ENCODE measurements around the gene PRKX. TPM values are rescaled to one million over a fixed set of nuclear protein-coding genes. Genes with fewer than 3 reads are reported as not detected.
A peak's percentile ranks its signal among the peaks of the same experiment; 100 is the strongest.
"Not testable (repeated sequence)": the region's sequence is repeated elsewhere in the genome, so short reads cannot be mapped to it uniquely, and the experiment has no call there.

Gene PRKX
- total RNA-seq, 1 donor from 2014 or later = 15.3 TPM

DNA sequence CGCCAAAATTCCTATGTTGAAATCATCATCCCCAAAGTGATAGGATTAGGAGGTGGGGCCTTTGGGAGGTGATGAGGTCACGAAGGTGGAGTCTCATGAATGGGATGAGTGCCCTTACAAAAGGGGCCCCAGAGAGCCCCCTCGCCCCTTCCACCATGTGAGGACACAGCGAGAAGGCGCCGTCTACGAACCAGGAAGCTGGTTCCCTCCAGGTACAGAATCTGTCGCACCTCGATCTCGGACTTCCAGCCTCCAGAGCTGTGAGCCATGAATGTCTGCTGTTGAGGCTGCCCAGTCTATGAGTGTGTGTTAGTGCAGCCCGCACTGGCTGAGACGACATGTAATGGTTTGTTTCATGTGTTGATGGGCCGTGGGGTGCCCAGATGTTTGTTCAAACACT, 60.3 kb downstream of the PRKX start:
- DNase-seq = no peak

DNA sequence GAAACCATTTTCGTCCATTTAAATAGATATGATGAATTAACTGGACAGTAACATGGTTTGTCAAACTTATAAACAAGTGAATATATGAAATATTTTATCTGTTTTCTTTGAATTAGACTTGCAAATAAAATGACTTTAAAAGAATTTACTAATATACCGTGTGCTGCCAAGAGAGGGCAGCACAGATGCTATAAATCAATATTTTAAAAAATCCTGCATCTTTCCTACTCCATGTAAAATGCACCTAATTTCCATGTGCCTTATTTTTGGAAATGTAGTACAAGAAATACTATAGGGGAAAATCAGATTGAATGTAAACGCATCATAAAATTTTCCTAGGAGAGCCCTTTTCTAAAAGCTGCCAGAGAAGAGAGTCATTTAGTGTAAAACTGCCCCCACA, 62.2 kb downstream of the PRKX start:
- DNase-seq = no peak

DNA sequence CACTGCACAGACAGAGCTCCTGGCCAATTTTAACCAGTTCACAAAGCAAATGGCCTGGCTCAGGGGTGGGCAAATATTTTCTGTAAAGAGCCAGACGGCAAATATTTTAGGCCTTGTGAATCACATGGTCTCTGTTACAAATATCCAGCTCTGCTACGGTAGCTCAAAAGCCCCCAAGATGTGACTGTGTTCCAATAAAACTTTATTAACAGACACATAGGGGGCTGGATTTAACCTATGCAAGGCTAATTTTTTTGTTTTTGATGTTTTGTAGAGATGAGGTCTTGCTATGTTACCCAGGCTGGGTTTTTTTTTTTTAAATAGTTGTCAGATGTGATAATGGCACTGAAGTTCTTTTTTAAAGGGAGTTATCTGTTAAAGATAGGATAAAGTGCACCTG, 65.4 kb downstream of the PRKX start:
- no peak for DNase-seq

DNA sequence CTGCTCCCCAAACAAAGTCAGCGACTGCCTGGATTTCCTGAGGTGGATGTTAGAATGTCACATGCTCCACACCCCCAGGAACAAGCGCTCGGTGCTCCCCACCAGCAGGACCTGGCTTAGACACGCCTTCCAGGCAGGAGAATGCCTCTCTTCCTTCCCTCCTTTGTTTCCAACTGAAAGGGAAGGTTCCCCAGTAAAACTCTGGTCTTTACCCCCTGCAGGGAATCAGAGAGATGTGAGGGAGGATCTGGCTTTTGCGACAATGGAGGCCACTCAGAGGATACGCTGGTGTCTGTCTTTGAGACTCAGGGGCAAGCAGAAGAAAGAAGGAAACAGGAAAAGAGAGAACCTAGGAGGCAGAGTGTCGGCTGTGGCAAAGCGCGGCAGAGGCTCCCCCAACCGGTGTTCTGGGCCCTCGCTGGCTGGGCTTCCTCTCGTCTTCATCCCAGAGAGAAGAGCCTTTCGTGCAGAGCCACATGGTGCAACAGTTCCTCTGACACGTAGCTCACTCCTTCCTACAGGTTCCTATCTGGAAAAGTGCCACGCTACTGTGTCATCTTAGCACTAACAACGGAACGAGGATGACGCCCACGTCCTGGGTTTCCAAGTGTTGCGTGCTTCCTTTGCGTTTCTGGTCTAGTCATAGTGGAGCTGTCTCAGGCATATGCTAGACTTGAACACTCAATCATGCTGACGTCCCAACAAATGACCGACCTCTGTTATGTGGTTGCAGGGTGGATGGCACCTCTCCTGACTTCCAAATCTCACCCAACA, 73.4 kb downstream of the PRKX start:
- not testable (repeated sequence) for DNase-seq

DNA sequence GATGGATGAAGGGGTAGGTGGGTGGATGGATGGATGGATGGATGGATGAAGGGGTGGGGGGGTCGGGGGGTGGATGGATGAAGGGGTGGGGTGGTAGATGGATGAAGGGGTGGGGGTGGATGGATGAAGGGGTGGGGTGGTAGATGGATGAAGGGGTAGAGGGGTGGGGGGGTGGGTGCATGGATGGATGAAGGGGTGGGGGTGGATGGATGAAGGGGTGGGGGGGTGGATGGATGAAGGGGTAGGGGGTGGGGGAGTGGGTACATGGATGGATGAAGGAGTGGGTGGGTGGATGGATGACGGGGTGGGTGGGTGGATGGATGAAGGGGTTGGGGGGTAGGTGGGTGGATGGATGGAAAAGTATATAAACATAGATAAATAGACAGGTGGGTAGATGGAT, 74.2 kb downstream of the PRKX start:
- DNase-seq = no peak

DNA sequence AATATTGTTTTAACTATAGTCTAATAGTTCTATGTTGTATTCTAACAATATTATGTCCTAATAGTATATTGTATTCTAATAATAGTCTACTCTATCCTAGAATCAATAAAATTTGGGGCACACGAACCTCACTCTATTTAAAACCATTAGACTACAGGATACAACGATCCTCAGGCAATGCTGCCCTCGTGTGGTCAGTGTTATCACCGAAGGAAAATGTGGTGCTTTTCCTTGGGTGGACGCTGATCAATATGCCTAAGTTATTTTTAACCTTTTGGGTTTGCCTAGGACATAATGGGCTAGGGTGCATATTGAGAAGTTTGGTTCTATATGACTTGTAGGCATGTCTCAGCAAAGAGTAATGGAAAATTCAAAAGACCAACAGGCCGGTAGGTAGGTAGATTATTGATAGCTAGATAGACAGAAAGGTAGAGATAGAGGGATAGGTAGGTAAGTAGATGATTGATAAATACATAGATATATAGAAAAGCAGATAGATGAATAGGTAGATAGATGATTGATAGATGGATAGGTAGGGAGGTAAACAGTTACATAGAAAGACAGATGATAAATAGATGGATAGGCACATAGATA, 75.1 kb downstream of the PRKX start:
- DNase-seq = peak; percentile 0

DNA sequence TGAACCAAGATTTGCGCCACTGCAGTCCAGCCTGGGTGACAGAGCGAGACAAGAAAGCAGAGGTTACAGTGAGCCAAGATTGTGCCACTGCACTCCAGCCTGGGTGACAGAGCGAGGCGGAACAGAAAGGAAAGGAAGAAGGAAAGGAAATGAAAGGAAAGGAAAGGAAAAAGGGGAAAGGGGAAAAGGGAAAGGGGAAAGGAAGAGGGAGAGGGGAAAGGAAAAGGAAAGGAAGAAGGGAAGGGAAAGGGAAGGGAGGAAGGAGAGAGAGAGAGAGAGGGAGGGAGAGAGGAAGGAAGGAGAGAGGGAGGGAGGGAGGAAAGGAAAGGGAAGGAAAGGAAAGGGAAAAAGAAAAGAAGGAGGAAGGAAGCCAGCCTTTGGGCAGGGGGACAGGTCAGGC, 76.6 kb downstream of the PRKX start:
- no peak for DNase-seq

DNA sequence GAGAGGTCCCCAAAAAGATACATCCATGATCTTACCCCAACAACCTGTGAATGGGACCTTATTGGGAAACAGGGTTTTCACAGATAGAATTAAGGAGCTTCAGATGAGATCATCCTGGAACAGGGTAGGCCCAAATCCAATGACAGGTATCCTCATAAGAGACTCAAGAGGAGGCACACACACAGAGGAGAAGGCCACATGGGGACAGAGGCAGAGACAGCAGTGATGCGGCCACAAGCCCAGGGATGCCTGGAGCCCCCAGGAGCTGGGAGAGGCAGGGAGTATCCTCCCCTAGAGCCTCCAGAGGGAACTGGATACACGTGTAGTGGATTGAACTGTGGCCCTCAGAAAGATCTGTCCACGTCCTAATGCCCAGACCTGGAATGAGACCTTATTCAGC, 82.3 kb downstream of the PRKX start:
- no peak for DNase-seq

DNA sequence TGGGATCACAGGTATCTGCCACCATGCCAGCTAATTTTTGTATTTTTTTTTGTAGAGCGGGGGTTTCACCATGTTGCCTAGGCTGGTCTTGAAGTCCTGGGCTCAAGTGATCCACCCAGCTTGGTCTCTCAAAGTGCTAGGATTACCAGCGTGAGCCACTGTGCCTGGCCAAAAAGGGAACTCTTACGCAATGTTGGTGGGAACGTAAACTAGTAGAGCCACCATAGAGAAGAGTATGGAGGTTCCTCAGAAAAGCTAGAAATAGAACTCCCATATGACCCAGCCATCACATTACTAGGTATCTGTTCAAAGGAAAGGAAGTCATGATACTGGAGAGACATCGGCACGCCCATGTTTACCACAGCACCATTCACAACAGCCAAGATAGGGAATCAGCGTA, 85.9 kb downstream of the PRKX start:
- no peak for DNase-seq

DNA sequence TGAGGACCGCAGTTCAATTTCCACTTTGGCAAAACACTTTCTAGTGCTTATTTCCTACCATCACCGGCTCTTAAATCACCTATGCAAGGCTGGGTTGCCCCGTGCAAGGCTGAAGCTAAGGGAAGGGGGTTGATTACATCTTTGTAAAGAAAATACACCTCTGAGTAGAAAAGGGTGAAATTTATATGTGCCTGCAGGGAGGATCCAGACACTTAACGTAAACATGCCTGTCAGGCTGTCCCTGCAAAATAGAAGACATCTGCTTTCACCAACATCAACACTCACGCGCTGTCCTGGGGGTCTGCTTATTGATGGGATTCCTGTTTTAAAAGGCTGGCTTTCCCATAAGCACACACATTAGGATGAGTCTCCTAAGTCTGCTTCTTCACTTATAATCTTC, 92.0 kb downstream of the PRKX start:
- DNase-seq = no peak

DNA sequence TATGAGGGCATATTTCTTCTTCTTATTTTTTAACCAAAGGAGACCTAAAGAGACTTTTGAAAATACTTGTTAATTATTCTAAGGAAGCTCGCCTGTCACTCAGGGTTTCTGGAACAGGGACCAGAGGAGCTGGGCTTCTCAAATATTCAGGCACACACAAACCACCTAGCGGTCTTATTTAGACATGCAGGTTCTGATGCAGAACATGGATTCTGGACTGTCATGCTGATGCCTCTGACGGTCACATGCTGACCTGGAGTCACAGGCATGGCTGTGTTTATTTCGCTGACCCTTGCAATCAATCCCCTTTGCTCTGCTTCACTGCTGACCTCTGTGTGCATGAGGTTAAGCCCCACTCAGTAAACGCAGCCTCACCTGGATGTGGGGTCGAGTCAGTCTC, 101.7 kb downstream of the PRKX start:
- not testable (repeated sequence) for DNase-seq

DNA sequence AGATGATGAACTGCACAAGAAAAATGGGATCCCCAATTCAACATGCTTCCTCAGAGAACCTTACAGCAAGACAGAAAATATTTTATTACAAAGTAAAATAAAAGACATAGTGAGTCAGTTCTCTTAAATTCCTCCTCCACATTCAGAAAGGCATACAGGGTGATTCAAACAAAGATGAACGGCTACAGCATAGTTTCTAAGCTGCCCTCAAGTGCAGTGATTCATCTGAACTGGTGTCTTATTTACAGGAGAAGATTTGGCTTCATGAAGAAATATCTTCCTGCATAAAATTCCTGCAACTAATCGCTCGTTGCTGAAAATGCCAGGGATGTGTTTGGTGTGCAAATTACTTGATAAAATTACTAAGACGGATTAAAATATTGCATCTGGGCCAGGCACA, 103.6 kb downstream of the PRKX start:
- DNase-seq = no peak

DNA sequence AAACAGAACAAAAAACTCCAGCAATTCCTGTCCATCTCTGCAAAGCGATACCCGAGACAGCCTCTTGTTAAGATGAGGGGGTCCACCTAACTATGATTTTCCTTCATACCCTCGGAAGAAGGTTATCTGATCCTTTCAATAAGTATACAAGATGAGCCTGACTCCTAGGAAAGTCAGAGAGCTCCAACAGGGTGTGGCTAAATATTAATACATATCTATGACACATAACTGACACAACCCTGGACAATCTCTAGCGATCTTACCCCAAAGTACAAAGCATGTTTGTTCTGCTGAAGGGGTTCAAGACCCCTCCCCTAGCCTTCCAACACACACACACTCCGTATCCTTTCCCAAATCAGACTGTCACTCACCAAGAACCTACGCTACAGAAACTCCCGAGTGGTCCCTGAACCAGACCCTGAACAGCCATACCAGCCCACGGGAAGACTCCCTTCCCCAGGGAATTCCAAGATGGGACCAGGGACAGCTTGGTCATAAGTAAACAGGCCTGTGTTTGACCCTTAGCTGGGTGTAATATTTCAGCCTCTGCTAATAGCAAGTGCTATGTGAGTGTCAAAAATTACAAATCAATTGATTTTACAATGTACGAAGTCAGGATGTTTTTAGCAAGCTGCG, 110.3 kb downstream of the PRKX start:
- no peak for DNase-seq

DNA sequence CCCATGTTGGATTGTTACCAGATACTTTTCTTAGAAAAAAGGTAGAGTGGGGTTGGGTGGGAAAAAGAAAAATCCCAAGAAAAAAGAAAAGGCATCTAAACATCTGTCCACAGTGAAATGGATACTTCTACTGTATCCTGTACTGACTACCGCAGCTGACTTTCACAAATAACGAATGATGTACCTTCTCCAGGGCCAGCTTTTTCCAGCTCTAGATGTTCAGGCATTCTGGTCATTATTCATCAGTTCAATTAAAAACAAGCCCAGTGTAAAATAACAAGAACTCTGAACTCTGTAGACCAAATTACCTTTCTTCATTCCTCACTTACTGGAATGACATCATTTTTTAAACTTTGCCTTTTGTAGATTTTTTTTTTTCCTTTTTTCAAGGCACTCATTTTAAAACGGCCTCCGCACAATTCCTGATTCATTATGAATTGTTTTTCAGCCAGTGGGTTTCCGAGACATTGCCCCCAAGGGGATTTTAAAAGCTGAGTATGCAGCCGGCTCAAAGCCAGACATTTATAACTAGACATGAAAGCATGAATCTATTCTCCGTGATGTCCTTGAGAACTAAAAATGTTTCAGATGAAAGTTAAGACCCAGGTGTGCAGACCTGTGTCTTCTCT, 113.5 kb downstream of the PRKX start:
- peak; percentile 18 for DNase-seq

DNA sequence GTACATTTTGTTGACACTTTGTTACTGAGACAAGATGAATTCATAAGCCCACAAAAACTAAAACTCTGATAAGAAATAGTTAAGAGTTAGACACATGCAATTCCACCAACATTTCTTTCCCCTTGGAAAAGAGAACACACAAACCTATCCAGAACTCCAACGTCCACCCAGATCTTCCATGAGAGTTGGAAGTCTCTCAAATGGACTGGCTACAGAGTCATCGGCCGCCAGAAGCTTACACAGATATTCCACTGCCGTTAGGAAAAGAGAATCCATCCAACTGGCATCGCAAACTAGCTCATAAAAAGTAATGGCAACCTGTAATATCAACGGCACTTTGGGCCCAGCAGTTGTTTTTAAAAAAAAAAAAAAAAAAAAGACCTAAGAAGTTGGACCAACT, 114.7 kb downstream of the PRKX start:
- DNase-seq = peak; percentile 34

DNA sequence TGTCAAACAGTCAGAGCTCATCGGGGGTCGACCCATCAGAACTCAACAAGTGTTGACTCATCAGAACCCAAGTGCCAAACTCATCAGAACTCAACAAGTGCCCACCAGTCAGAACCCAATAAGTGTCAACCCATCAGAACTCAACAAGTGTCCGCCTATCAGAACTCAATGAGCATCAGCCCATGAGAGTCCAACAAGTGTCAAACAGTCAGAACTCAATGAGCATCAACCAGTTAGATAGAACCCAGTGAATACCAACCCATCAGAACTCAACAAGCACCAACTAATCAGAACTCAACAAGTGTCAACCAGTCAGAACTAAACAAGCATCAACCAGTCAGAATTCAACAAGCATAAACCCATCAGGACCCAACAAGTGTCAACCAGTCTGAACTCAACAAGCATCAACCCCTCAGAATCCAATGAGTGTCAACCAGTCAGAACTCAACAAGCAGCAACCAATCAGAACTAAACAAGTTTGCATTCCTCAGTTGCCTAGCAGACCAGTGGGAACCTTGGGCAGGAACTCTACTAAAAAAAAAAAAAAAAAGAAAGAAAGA, 115.3 kb downstream of the PRKX start:
- DNase-seq = no peak

DNA sequence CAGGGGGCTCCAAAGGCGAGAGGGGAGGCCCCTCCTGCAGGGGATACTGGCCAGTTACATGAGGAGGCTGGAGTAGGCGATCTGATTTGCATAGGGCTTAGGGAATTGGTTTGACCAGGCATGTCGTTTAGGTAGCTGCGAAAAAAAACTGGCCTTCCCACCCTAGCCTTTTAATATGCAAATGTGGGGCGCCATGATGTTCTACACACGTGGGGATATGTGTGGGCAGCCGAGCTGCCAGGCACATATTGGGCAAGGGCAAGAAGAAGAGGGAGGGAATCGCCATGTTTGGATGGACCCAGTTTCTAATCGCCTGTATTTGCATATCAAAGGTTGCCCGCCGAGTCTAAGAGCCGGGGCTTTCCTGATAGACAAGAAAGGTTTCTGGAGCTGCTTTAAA, 121.3 kb downstream of the PRKX start:
- no peak for DNase-seq

DNA sequence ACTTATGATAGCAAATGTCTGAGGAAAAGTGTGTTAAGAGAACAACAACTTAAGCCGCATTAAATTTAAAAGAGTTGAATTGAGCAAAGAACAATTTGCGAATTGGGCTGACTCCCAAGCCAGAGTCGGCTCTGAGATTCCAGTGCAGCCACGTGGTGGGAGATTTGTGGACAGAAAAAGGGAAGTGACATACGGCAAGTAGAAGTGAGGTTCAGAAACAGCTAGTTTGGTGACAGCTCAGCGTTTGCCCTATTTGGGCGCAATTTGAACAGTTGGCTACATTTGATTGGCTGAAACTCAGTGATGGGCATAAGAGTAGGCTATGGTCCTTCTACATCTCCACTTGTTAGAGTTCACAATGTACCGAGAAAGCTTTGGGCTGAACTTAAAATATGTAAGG, 124.0 kb downstream of the PRKX start:
- DNase-seq = no peak

DNA sequence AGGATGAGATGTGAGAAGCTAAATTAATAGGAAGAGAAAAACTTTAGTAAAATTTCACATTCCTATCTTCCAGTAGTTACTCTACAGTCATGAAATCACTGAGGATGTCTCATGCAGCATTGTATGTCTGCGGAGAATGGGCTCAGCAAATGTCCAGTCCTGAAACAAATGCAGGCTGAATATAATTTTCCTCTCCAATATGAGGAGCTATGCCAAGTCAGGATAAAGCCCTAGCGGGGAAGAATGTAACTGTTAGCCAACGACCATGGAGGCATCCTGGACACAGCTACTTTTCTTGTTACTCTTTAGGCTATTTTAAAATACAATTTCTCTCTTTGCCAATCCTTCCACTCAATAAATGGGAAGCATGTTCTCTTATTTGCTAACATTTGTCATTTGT, 127.7 kb downstream of the PRKX start:
- no peak for DNase-seq

DNA sequence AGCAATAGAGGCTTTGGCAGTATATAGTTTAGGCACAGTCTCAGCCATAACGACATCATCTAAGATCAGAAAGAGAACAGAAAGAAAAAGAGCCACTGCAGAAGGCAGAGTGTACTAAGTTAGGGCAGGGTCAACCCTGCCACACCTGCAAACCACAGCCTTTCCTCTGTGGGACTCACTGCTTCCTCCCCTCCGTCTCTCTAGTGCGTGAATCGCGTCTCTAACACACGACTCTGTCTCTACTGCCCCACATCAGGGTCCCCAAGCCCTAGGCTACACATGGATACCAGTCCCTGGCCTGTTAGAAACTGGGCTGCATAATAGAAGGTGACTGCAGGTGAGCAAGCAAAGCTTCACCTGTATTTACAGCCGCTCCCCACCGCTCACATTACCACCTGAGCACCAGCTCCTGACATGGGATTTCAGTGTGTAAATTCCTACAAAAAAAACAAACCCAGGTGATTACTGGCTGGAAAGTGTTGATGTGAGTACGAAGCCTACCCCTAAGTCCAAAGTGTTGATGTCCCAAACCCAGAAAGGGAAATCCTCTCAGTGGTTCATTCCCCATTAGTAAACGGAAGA, 128.9 kb downstream of the PRKX start:
- no peak for DNase-seq

DNA sequence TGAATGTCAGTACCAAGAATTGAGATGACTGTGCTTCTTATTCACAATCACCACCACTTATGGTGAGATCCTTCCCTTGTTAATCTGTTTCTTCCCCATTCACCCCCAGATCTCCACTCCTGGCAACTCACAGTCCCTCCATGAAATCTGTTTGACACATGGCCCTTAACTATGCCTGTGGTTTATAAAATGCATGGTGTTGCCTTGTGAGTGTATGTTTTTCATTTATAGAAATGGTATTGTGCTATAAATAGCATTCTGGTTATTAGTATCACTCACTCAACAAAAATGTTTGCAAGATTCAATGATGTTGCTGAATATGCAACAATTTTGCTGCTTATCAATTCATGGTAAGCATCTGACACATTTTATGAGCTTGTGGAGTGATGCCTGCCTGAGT, 131.0 kb downstream of the PRKX start:
- DNase-seq = peak; percentile 28

DNA sequence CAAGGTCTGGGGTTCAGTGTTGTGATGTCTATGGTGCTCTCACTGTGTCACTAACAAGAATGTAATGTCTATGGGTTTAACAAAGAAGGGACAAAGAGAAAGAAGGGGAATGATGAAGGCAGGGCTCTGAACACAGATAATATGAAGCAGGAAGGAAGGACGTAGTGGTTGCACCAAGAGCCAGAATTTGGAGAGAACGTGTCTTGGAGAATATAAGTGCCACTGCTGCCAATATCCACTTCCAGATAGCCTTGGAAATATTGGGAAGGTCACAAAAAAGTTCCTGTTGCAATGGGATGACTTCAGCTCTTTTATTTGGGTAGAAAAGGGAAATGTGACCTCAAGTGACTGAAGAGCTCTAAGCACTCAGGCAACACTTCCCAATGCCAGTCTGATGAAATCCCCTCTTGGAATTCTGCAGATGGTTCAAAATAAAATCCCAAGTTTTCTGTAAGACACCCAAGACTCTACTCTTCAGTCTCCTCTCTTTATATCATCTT, 131.8 kb downstream of the PRKX start:
- no peak for DNase-seq

DNA sequence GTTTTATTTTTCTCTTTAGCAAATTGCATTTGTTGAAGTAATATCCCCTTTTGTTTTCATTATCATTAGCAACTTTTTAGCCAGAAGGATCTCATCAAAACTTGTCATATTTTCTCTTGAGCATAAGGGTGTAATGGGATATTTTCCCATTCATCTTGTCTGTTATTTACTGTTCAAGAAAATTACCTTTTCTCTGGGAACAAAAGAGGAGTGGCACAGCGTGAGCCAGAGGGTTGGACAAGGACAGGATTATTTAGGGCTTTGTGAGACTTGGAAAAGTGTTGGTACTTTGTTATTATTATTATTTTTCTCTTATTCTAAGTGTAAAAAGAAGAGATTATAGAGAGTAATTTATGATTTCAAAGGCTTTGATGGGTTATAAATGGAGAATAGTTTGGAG, 135.9 kb downstream of the PRKX start:
- DNase-seq = no peak
